Measurements from ENCODE around the gene DUSP22.
A peak's percentile ranks its signal among the peaks of the same experiment; 100 is the strongest.
"Not testable (repeated sequence)": the region's sequence is repeated elsewhere in the genome, so short reads cannot be mapped to it uniquely, and the experiment has no call there.

Gene DUSP22

GRCh38 chr6:291697-292505 lies at the start of gene DUSP22:
DUSP22 (plus strand) TSS chr6:292487; CDS start chr6:292540, 53 bp downstream.
- H3K9me3 ChIP-seq (ENCODE audit: control insufficient read depth, low read length): no peaks in the 10 kb centered on the region
- peaks cover 4% of the 10 kb centered on the region for H3K79me2 ChIP-seq
- H3K4me3 ChIP-seq (ENCODE audit: low read depth, low read length): peak within 1 kb of the TSS; percentile 73
- no peaks in the 10 kb centered on the region for H3K36me3 ChIP-seq (ENCODE audit: control insufficient read depth, insufficient read depth, low read length)
- peak within 1 kb of the TSS; percentile 80 for H3K4me2 ChIP-seq (ENCODE audit: low read length)
- peak within 1 kb of the TSS; percentile 91 for H3K27ac ChIP-seq
- H3K27me3 ChIP-seq (ENCODE audit: control insufficient read depth, insufficient read depth, low read length): no peaks in the 10 kb centered on the region
- no peaks in the 10 kb centered on the region for H3K4me1 ChIP-seq
- peak within 1 kb of the TSS; percentile 90 for H3K9ac ChIP-seq
- peak within 1 kb of the TSS; percentile 97 for H2AFZ ChIP-seq
- no peak for TF ChIP-seq CTCF (IDR thresholded peaks at IDR 0.05)

- H3K9ac ChIP-seq: no peak overlapping the region
- no peak overlapping the region for H3K4me2 ChIP-seq (ENCODE audit: low read length)
- H3K79me2 ChIP-seq: no peaks in the 10 kb centered on the region
Measured at GRCh38 chr6:246352-246751, 45.9 kb upstream of the DUSP22 start.

GRCh38 chr6:247351-247750 lies 44.9 kb upstream of the DUSP22 start:
- Histone ChIP-seq H3K9ac (no peak overlapping the region), H3K9me3 (ENCODE audit: control insufficient read depth, low read length) (no peaks in the 10 kb centered on the region), H3K4me1 (no peaks in the 10 kb centered on the region), H3K4me2 (ENCODE audit: low read length) (no peak overlapping the region), H3K4me3 (ENCODE audit: low read depth, low read length) (no peak overlapping the region), H3K27me3 (ENCODE audit: control insufficient read depth, insufficient read depth, low read length) (no peaks in the 10 kb centered on the region), H2AFZ (no peak overlapping the region), H3K79me2 (no peaks in the 10 kb centered on the region), H3K36me3 (ENCODE audit: control insufficient read depth, insufficient read depth, low read length) (no peaks in the 10 kb centered on the region), H3K27ac (no peak overlapping the region)
- TF ChIP-seq CTCF (IDR thresholded peaks at IDR 0.05): no peak

More at GRCh38 chr6:246352-246751, 45.9 kb upstream of the DUSP22 start:
- H3K4me3 ChIP-seq (ENCODE audit: low read depth, low read length): no peak overlapping the region
- TF ChIP-seq CTCF (IDR thresholded peaks at IDR 0.05): no peak
- H2AFZ ChIP-seq: no peak overlapping the region
- no peak overlapping the region for H3K27ac ChIP-seq
- no peaks in the 10 kb centered on the region for H3K9me3 ChIP-seq (ENCODE audit: control insufficient read depth, low read length)
- H3K4me1 ChIP-seq: no peaks in the 10 kb centered on the region
- no peaks in the 10 kb centered on the region for H3K36me3 ChIP-seq (ENCODE audit: control insufficient read depth, insufficient read depth, low read length)
- no peaks in the 10 kb centered on the region for H3K27me3 ChIP-seq (ENCODE audit: control insufficient read depth, insufficient read depth, low read length)

- H3K9ac ChIP-seq; H3K9me3 ChIP-seq (ENCODE audit: control insufficient read depth, low read length); H3K4me3 ChIP-seq (ENCODE audit: low read depth, low read length); H3K4me2 ChIP-seq (ENCODE audit: low read length); H3K36me3 ChIP-seq (ENCODE audit: control insufficient read depth, insufficient read depth, low read length); H3K4me1 ChIP-seq; H3K27ac ChIP-seq; H3K27me3 ChIP-seq (ENCODE audit: control insufficient read depth, insufficient read depth, low read length); H2AFZ ChIP-seq; H3K79me2 ChIP-seq: not testable (repeated sequence)
Measured at GRCh38 chr6:248046-248445, 44.2 kb upstream of the DUSP22 start.

- H3K9me3 ChIP-seq (ENCODE audit: control insufficient read depth, low read length): no peaks in the 10 kb centered on the region
- H3K79me2 ChIP-seq: no peaks in the 10 kb centered on the region
- no peaks in the 10 kb centered on the region for H3K4me1 ChIP-seq
- H3K27me3 ChIP-seq (ENCODE audit: control insufficient read depth, insufficient read depth, low read length): no peaks in the 10 kb centered on the region
- H3K27ac ChIP-seq: no peak overlapping the region
- H3K4me2 ChIP-seq (ENCODE audit: low read length): no peak overlapping the region
- no peak overlapping the region for H2AFZ ChIP-seq
- no peak overlapping the region for H3K4me3 ChIP-seq (ENCODE audit: low read depth, low read length)
- no peaks in the 10 kb centered on the region for H3K36me3 ChIP-seq (ENCODE audit: control insufficient read depth, insufficient read depth, low read length)
- no peak for TF ChIP-seq CTCF (IDR thresholded peaks at IDR 0.05)
- no peak overlapping the region for H3K9ac ChIP-seq
Measured at GRCh38 chr6:250676-251075, 41.6 kb upstream of the DUSP22 start.
